K562 treated with DMSO at 1 percent for 4 hours (cell line): ENCODE measurements around the gene LTF. TPM values are rescaled to one million over a fixed set of nuclear protein-coding genes. Genes with fewer than 3 reads are reported as not detected.

Source experiments
- total RNA-seq: library from RNA; unstranded; fragments of 300-600 nt; gene quantifications from 2 replicates; pipeline ENCODE4 v1.2.3, GENCODE V29; 2022; ENCODE audit not compliant: insufficient read depth

The LTF gene
- total RNA-seq = 0.24 TPM in 1 of 2 replicates, not detected in the other

GRCh38 chr3:46464326-46465195 is at the start of gene LTF:
TSS of gene LTF (minus strand) at chr3:46464905. CDS start at chr3:46464867, 38 bp downstream.

GRCh38 chr3:46497556-46498265 is 33.0 kb upstream of the LTF start, which contains the start of gene RTP3:
TSS of gene RTP3 (plus strand) at chr3:46497976. CDS start at chr3:46498063, 87 bp downstream.

GRCh38 chr3:46406788-46407611 is 57.7 kb downstream of the LTF start, which contains the start of the genes CCR5AS and CCRL2:
TSS of gene CCR5AS (minus strand) at chr3:46407066.
TSS of gene CCRL2 (plus strand) at chr3:46407259. CDS start at chr3:46408080, 821 bp downstream.

Other genes with a start within 250 kb of the LTF start
- gene CCR3, start 222.4 kb downstream of the LTF start, total RNA-seq = not detected in 2 replicates
- gene CCR2, start 110.8 kb downstream of the LTF start, total RNA-seq = not detected in 2 replicates
- not detected in 2 replicates for gene CCR5, start 94.0 kb downstream of the LTF start, total RNA-seq
- gene CCRL2, start 57.6 kb downstream of the LTF start, total RNA-seq = 3.8 and 4.8 TPM in 2 replicates
- not detected in 2 replicates for gene RTP3, start 33.1 kb upstream of the LTF start, total RNA-seq
- not detected in 2 replicates for gene LRRC2, start 101.4 kb upstream of the LTF start, total RNA-seq
- not detected in 2 replicates for gene FAM240A, start 147.6 kb upstream of the LTF start, total RNA-seq
- gene ALS2CL, start 228.8 kb upstream of the LTF start, total RNA-seq = not detected in 2 replicates
- not detected in 2 replicates for gene TMIE, start 236.5 kb upstream of the LTF start, total RNA-seq